HUES64 (cell line): Measurements from ENCODE around the gene SPTB.
A peak's percentile ranks its signal among the peaks of the same experiment; 100 is the strongest.
"Not testable (repeated sequence)": the region's sequence is repeated elsewhere in the genome, so short reads cannot be mapped to it uniquely, and the experiment has no call there.

ENCODE experiments used
- H3K27ac ChIP-seq: 2 replicates; pipeline ENCODE4 v1.7.0; 2013; ENCODE audit warnings: low read depth, low read length, inconsistent platforms
- H3K27me3 ChIP-seq: 2 replicates; pipeline ENCODE4 v1.6.1; 2013; ENCODE audit warnings: mild to moderate bottlenecking, low read length; ENCODE audit not compliant: insufficient read depth
- H3K36me3 ChIP-seq: 2 replicates; pipeline ENCODE4 v1.6.1; 2013; ENCODE audit warnings: mild to moderate bottlenecking, low read length; ENCODE audit not compliant: insufficient read depth
- H3K4me1 ChIP-seq: 2 replicates; pipeline ENCODE4 v1.6.1; 2013; ENCODE audit warnings: mild to moderate bottlenecking, low read length, moderate library complexity; ENCODE audit not compliant: insufficient read depth
- H3K4me3 ChIP-seq: 2 replicates; pipeline ENCODE4 v1.5.1; 2013; ENCODE audit warnings: mild to moderate bottlenecking, low read length, moderate library complexity
- H3K9ac ChIP-seq: 2 replicates; pipeline ENCODE4 v1.6.1; 2013; ENCODE audit warnings: mild to moderate bottlenecking, low read depth, low read length
- H3K9me3 ChIP-seq: 2 replicates; pipeline ENCODE4 v1.6.1; 2013; ENCODE audit warnings: low read depth, low read length; ENCODE audit not compliant: insufficient read depth
- WGBS: fragments of 150-250, 120-280 bp; methylation state at CpG from one replicate; pipeline ENCODE4 v1.1.7; 2013; ENCODE audit warnings: missing lambda C conversion rate; 5-methylcytosine and 5-hydroxymethylcytosine counted together

The SPTB gene

GRCh38 chr14:64915029-64915424 is 35.3 kb upstream of the SPTB start:
- Histone ChIP-seq H3K27ac (peak overlapping the region; percentile 94), H3K4me3 (peak overlapping the region; percentile 91), H3K4me1 (peaks cover 10% of the 10 kb centered on the region), H3K36me3 (no peaks in the 10 kb centered on the region), H3K9ac (peak overlapping the region; percentile 96), H3K9me3 (no peaks in the 10 kb centered on the region), H3K27me3 (no peaks in the 10 kb centered on the region)
- WGBS, result 47% methylated on average over 4 of the region's 4 CpGs

- peak within 1 kb of the TSS; percentile 91 for H3K4me3 ChIP-seq
- peak within 1 kb of the TSS; percentile 94 for H3K27ac ChIP-seq
- no peaks in the 10 kb centered on the region for H3K36me3 ChIP-seq
- no peaks in the 10 kb centered on the region for H3K9me3 ChIP-seq
- no peaks in the 10 kb centered on the region for H3K27me3 ChIP-seq
- peak within 1 kb of the TSS; percentile 96 for H3K9ac ChIP-seq
- peaks cover 10% of the 10 kb centered on the region for H3K4me1 ChIP-seq
- under 1% methylated on average over 49 of the region's 49 CpGs for WGBS
Measured at GRCh38 chr14:64914237-64915028, 34.7 kb upstream of the SPTB start, which contains the start of gene CHURC1. TSS of gene CHURC1 (plus strand) at chr14:64914455. CDS start at chr14:64914496, 41 bp downstream.

DNA sequence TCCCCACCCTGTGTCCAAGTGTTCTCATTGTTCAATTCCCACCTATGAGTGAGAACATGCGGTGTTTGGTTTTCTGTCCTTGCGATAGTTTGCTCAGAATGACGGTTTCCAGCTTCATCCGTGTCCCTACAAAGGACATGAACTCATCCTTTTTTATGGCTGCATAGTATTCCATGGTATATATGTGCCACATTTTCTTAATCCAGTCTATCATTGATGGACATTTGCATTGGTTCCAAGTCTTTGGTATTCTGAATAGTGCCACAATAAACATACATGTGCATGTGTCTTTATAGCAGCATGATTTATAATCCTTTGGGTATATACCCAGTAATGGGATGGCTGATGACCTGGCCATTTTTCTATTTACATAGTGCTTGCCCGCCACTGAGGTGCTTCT is 33.8 kb upstream of the SPTB start:
- peaks cover 10% of the 10 kb centered on the region for H3K4me1 ChIP-seq
- not testable (repeated sequence) for H3K27me3 ChIP-seq, H3K27ac ChIP-seq, H3K4me3 ChIP-seq, H3K9me3 ChIP-seq, H3K9ac ChIP-seq, H3K36me3 ChIP-seq
- 67% methylated on average over 1 of the region's 5 CpGs for WGBS

DNA sequence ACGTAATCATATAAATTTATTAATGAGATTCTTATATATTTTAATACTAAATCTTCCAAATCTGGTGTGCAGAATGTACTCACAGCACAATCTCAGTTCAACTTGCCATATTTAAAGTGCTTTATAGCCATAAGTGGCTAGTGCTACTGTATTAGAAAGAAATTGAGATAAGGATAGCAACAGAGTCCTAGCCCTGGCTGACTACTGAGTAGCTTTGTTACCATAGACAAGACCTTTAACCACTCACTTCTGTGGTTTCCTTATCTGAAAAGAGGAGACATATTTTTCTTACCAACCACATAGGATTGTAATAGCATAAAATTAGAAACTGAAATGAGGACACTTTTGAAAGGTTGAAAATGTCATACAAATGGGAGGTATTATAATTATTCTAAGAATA is 32.6 kb upstream of the SPTB start:
- Histone ChIP-seq H3K36me3 (no peaks in the 10 kb centered on the region), H3K27me3 (no peaks in the 10 kb centered on the region), H3K9me3 (no peaks in the 10 kb centered on the region), H3K4me1 (peaks cover 10% of the 10 kb centered on the region), H3K27ac (no peak overlapping the region), H3K4me3 (no peak overlapping the region), H3K9ac (no peak overlapping the region)
- WGBS, result no CpG with 5 or more reads among the region's 1 CpG

GRCh38 chr14:64910847-64911495 is 31.3 kb upstream of the SPTB start:
- Histone ChIP-seq H3K4me3 (no peak overlapping the region), H3K36me3 (no peaks in the 10 kb centered on the region), H3K9ac (no peak overlapping the region), H3K27ac (no peak overlapping the region), H3K4me1 (peaks cover 10% of the 10 kb centered on the region), H3K9me3 (no peaks in the 10 kb centered on the region), H3K27me3 (no peaks in the 10 kb centered on the region)
- 17% methylated on average over 3 of the region's 3 CpGs for WGBS

- 87% methylated on average over 6 of the region's 6 CpGs for WGBS
- no peaks in the 10 kb centered on the region for H3K9me3 ChIP-seq
- H3K4me1 ChIP-seq, result no peaks in the 10 kb centered on the region
- no peak overlapping the region for H3K9ac ChIP-seq
- no peak overlapping the region for H3K27ac ChIP-seq
- H3K36me3 ChIP-seq, result no peaks in the 10 kb centered on the region
- H3K4me3 ChIP-seq, result no peak overlapping the region
- H3K27me3 ChIP-seq, result no peaks in the 10 kb centered on the region
Measured at GRCh38 chr14:64906022-64906421, 26.3 kb upstream of the SPTB start.

- Histone ChIP-seq H3K36me3 (no peaks in the 10 kb centered on the region), H3K9me3 (no peaks in the 10 kb centered on the region), H3K4me1 (no peaks in the 10 kb centered on the region), H3K4me3 (no peak overlapping the region), H3K27me3 (no peaks in the 10 kb centered on the region), H3K9ac (no peak overlapping the region), H3K27ac (no peak overlapping the region)
- WGBS, result 75% methylated on average over 1 of the region's 1 CpG
Measured at GRCh38 chr14:64899958-64900357, 20.3 kb upstream of the SPTB start.

GRCh38 chr14:64891839-64892375 is 12.2 kb upstream of the SPTB start:
- no peaks in the 10 kb centered on the region for H3K27me3 ChIP-seq
- H3K4me1 ChIP-seq, result no peaks in the 10 kb centered on the region
- no peaks in the 10 kb centered on the region for H3K9me3 ChIP-seq
- no peak overlapping the region for H3K4me3 ChIP-seq
- WGBS, result 53% methylated on average over 2 of the region's 2 CpGs
- H3K9ac ChIP-seq, result no peak overlapping the region
- no peaks in the 10 kb centered on the region for H3K36me3 ChIP-seq
- H3K27ac ChIP-seq, result no peak overlapping the region

GRCh38 chr14:64891173-64891838 is 11.6 kb upstream of the SPTB start:
- Histone ChIP-seq H3K36me3 (no peaks in the 10 kb centered on the region), H3K4me1 (no peaks in the 10 kb centered on the region), H3K9ac (no peak overlapping the region), H3K27ac (no peak overlapping the region), H3K4me3 (no peak overlapping the region), H3K27me3 (no peaks in the 10 kb centered on the region), H3K9me3 (no peaks in the 10 kb centered on the region)
- 96% methylated on average over 2 of the region's 4 CpGs for WGBS

GRCh38 chr14:64889352-64889751 is 9.6 kb upstream of the SPTB start:
- WGBS, result 91% methylated on average over 6 of the region's 6 CpGs
- Histone ChIP-seq H3K4me1 (no peaks in the 10 kb centered on the region), H3K36me3 (no peaks in the 10 kb centered on the region), H3K9me3 (no peaks in the 10 kb centered on the region), H3K27ac (no peak overlapping the region), H3K4me3 (no peak overlapping the region), H3K27me3 (peaks cover 1% of the 10 kb centered on the region; the same call in 1 of the 2 replicates), H3K9ac (no peak overlapping the region)

DNA sequence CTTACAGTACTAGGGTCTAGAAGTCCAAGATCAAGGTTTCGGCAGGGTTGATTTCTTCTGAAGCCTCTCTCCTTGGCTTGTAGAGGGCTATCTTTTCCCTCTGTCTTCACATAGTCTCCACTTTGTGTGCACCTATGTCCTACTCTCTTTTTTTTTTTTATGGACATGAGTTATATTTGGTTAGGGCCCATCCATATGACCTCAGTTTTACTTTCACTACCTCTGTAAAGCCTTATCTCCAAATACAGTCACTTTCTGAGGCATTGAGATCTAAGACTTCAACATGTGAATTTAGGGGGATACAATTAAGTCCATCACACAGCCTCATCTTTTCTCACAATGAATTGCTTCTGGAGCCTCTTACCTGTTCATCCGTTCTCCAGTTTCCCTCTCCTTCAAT is 5.9 kb upstream of the SPTB start:
- Histone ChIP-seq H3K4me3 (no peak overlapping the region), H3K9me3 (no peaks in the 10 kb centered on the region), H3K4me1 (peaks cover 5% of the 10 kb centered on the region; the same call in 1 of the 2 replicates), H3K27ac (no peak overlapping the region), H3K36me3 (no peaks in the 10 kb centered on the region), H3K9ac (no peak overlapping the region), H3K27me3 (peaks cover 37% of the 10 kb centered on the region)
- WGBS, result 93% methylated on average over 2 of the region's 2 CpGs
